ENCODE results near the gene WASHC4. TPM values are rescaled to one million over a fixed set of nuclear protein-coding genes. Genes with fewer than 3 reads are reported as not detected.

WASHC4 gene
- total and polyA plus RNA-seq, 11 donors: 9.3 to 42.9 (median 23.2) TPM

GRCh38 chr12:105198961-105199360, 91.4 kb downstream of the WASHC4 start:
- DNase-seq: no peak
- Histone ChIP-seq H3K4me1 (peaks cover 0 to 11% (median 2%) of the 10 kb centered on the region in 12 donors), H3K27me3 (no peaks in the 10 kb centered on the region), H3K9me3 (no peaks in the 10 kb centered on the region), H3K36me3 (peaks cover 0 to 97% (median 86%) of the 10 kb centered on the region in 9 donors), H3K27ac (no peak overlapping the region), H3K4me3 (no peak overlapping the region)
- 81 to 88% (median 83%) methylated on average over 6 of the region's 6 CpGs for WGBS, 4 donors
- intact Hi-C loops (cut with DNase I): no loop called here
- TF ChIP-seq, protein P1, sequence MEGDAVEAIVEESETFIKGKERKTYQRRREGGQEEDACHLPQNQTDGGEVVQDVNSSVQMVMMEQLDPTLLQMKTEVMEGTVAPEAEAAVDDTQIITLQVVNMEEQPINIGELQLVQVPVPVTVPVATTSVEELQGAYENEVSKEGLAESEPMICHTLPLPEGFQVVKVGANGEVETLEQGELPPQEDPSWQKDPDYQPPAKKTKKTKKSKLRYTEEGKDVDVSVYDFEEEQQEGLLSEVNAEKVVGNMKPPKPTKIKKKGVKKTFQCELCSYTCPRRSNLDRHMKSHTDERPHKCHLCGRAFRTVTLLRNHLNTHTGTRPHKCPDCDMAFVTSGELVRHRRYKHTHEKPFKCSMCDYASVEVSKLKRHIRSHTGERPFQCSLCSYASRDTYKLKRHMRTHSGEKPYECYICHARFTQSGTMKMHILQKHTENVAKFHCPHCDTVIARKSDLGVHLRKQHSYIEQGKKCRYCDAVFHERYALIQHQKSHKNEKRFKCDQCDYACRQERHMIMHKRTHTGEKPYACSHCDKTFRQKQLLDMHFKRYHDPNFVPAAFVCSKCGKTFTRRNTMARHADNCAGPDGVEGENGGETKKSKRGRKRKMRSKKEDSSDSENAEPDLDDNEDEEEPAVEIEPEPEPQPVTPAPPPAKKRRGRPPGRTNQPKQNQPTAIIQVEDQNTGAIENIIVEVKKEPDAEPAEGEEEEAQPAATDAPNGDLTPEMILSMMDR (IDR thresholded peaks at IDR 0.05): no peak
- TF ChIP-seq POLR2A (IDR thresholded peaks at IDR 0.05): no peak
- ATAC-seq: no peak

GRCh38 chr12:105200385-105200784, 92.9 kb downstream of the WASHC4 start:
- Histone ChIP-seq H3K4me1 (peaks cover 0 to 11% (median 2%) of the 10 kb centered on the region in 12 donors), H3K27me3 (no peaks in the 10 kb centered on the region), H3K36me3 (peaks cover 0 to 97% (median 86%) of the 10 kb centered on the region in 9 donors), H3K27ac (no peak overlapping the region), H3K4me3 (no peak overlapping the region), H3K9me3 (no peaks in the 10 kb centered on the region)
- intact Hi-C loops (cut with DNase I): no loop called here
- DNase-seq (no peak), ATAC-seq (no peak)
- 91 to 100% (median 97%) methylated on average over 3 to 4 of the region's 4 CpGs for WGBS, 4 donors
- TF ChIP-seq POLR2A (IDR thresholded peaks at IDR 0.05): no peak
- TF ChIP-seq, protein P1 (IDR thresholded peaks at IDR 0.05): no peak

DNA sequence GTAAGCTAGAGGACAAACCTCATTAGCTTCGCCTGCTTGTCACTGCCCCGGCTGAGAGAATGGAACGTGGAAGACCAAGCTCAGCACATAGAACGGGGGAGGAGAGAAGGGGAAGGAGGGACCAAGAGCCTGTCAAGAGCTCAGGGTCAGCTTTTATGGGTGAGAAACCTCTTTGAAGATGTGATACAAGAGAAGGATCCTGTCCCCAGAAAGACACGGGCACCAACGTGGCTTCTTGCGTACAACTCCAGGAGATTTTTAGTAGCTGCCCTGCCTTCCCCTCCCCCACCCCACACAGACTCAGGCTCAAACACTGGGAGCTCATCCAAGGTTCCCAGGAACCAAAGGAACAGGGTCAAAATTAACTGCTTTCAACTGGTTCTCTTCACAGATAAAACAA, 93.8 kb downstream of the WASHC4 start:
- H3K4me1 ChIP-seq: peaks cover 0 to 16% (median 2%) of the 10 kb centered on the region in 12 donors
- TF ChIP-seq, protein P1 (IDR thresholded peaks at IDR 0.05): no peak
- TF ChIP-seq POLR2A (IDR thresholded peaks at IDR 0.05): no peak
- H3K9me3 ChIP-seq: no peaks in the 10 kb centered on the region
- peak in 1 of 4 donors; percentile 58 for ATAC-seq
- DNase-seq: no peak
- WGBS, 4 donors: 72 to 79% (median 75%) methylated on average over 7 of the region's 7 CpGs
- H3K4me3 ChIP-seq: no peak overlapping the region
- no peaks in the 10 kb centered on the region for H3K27me3 ChIP-seq
- H3K27ac ChIP-seq: no peak overlapping the region
- H3K36me3 ChIP-seq: peaks cover 0 to 97% (median 87%) of the 10 kb centered on the region in 9 donors
- intact Hi-C loops (cut with DNase I): no loop called here

GRCh38 chr12:105202202-105202601, 94.7 kb downstream of the WASHC4 start:
- Histone ChIP-seq H3K4me3 (no peak overlapping the region), H3K4me1 (peaks cover 0 to 16% (median 2%) of the 10 kb centered on the region in 12 donors), H3K27me3 (no peaks in the 10 kb centered on the region), H3K9me3 (no peaks in the 10 kb centered on the region), H3K27ac (no peak overlapping the region), H3K36me3 (peaks cover 0 to 97% (median 87%) of the 10 kb centered on the region in 9 donors)
- ATAC-seq: no peak
- intact Hi-C loops (cut with DNase I): no loop called here
- no peak for TF ChIP-seq POLR2A (IDR thresholded peaks at IDR 0.05)
- TF ChIP-seq, protein P1 (IDR thresholded peaks at IDR 0.05): no peak
- DNase-seq: no peak
- WGBS, 4 donors: 92 to 98% (median 97%) methylated on average over 6 of the region's 6 CpGs
